Vein endothelial cell (primary cell): ENCODE measurements around the gene MYO3B. TPM values are rescaled to one million over a fixed set of nuclear protein-coding genes. Genes with fewer than 3 reads are reported as not detected.

ENCODE experiments used
- small RNA-seq: library from RNA; depleted of rRNA; stranded (forward); fragments of <200 nt; gene quantifications from one replicate; pipeline ENCODE3, GENCODE V24; 2012
- total RNA-seq: library from RNA; depleted of rRNA; stranded (reverse); fragments of >200 nt; gene quantifications from 2 replicates; pipeline ENCODE4 v1.2.3, GENCODE V29; 2012

MYO3B gene
- total RNA-seq = under 0.01 TPM in 2 replicates

DNA sequence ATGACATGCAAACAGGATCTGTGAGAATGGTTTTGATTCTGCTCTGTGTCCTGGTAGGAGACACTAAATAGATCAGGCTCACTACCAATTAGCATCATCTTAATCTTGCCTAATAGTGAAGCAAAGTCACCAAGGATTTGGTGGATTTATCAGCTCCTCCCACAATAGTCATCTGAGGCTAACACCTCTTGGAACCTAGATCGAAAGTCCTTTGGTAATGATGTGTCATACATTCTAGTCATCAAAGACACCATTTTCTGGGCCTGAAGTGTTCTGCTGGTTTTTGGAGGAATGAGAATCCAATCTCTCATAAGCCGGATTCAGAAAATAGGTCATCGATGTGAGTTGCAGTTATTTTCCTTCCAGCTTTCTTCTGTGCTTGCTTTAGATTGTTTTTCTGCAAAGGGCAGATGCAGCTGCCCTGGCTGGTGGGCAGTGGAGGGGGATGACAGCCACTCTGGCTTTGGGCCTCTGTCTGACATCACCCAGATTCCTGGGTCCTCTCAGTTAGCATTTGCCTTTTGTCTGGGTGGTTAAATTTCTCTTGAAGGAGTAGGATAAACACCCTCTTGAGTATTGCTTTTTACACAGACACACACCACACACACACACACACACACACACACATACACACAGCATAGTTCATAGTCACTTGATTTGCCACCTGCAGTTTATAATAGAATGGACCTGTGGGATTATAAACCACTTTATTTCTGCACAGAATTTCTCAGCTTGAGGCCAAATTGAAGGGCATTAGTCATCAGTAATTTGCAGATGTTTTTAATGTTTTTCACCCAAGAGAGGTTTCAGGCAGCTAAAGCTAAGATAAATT lies at the start of gene MYO3B:
MYO3B (plus strand) TSS at position 198 of the 832 bp plus-strand sequence; CDS start at position 339, 141 bp downstream.

Small RNA genes lying within 50 kb of the gene (small RNA-seq; reads per million reads assigned to genes)
- not detected for gene RF02271
